ENCODE data around the gene PRKAG2.

GRCh38 chr7:151709141-151710038 is 167.5 kb downstream of the PRKAG2 start:
- no peak for TF ChIP-seq MAX (IDR thresholded peaks at IDR 0.05)
- TF ChIP-seq REST (IDR thresholded peaks at IDR 0.05; ENCODE audit: low read depth), result no peak
- TF ChIP-seq USF1 (IDR thresholded peaks at IDR 0.05), result no peak
- TF ChIP-seq RAD21 (IDR thresholded peaks at IDR 0.05; ENCODE audit: low read depth), result no peak
- no peak for TF ChIP-seq EP300 (IDR thresholded peaks at IDR 0.05; ENCODE audit: borderline replicate concordance)
- no peak for TF ChIP-seq ZBTB7A (IDR thresholded peaks at IDR 0.05; ENCODE audit: low read depth)
- no peak for TF ChIP-seq TAF1 (IDR thresholded peaks at IDR 0.05; ENCODE audit: low read depth)
- no peak for TF ChIP-seq YY1 (IDR thresholded peaks at IDR 0.05; ENCODE audit: low read depth)
- no peak for TF ChIP-seq CREB1 (IDR thresholded peaks at IDR 0.05; ENCODE audit: low read depth)
- TF ChIP-seq TEAD4 (IDR thresholded peaks at IDR 0.05), result no peak
- TF ChIP-seq EGR1 (IDR thresholded peaks at IDR 0.05), result no peak
- no peak for TF ChIP-seq FOXM1 (IDR thresholded peaks at IDR 0.05; ENCODE audit: borderline replicate concordance, low read depth)
- TF ChIP-seq CEBPB (IDR thresholded peaks at IDR 0.05), result no peak
